HCT116 (cell line): ENCODE results near the gene COG8.

Experiments
- CEBPB ChIP-seq: IDR thresholded peaks from 2 replicates; pipeline ENCODE4 v1.6.1; 2012; ENCODE audit warnings: low read depth
- CTCF ChIP-seq, 3 experiments: fragments of 200-600 bp in 1 of 3; sonication (generic) in 1 of 3; IDR thresholded peaks in 2 of 3; conservative IDR thresholded peaks in 1 of 3; 2 replicates each; pipeline ENCODE4 v1.5.1; 2012 to 2017; ENCODE audit warnings: low read depth in 2 of 3, low read length in 2 of 3, antibody characterized with exemption in 1 of 3, borderline replicate concordance in 1 of 3, control low read depth in 1 of 3, mild to moderate bottlenecking in 1 of 3, mixed read lengths in 1 of 3, mixed run types in 1 of 3, moderate library complexity in 1 of 3; ENCODE audit not compliant: insufficient read depth in 1 of 3
- EZH2 ChIP-seq: fragments of 200-600 bp; sonication (generic); IDR thresholded peaks from 2 replicates; pipeline ENCODE4 v1.6.1; 2017; ENCODE audit warnings: antibody characterized with exemption, mixed run types
- EZH2phosphoT487 ChIP-seq: fragments of 200-600 bp; IDR thresholded peaks from 2 replicates; pipeline ENCODE4 v1.6.1; 2018; ENCODE audit warnings: antibody characterized with exemption, borderline replicate concordance
- JUND ChIP-seq: IDR thresholded peaks from 2 replicates; pipeline ENCODE4 v1.6.1; 2012
- MAX ChIP-seq: IDR thresholded peaks from 2 replicates; pipeline ENCODE4 v1.6.1; 2012
- POLR2A ChIP-seq: IDR thresholded peaks from 2 replicates; pipeline ENCODE4 v1.7.0; 2011; ENCODE audit warnings: borderline replicate concordance; ENCODE audit not compliant: insufficient read depth, insufficient read length; ENCODE audit errors: extremely low read depth
- POLR2AphosphoS5 ChIP-seq: IDR thresholded peaks from 2 replicates; pipeline ENCODE4 v1.6.1; 2011; ENCODE audit warnings: mild to moderate bottlenecking, low read depth, low read length, moderate library complexity
- RAD21 ChIP-seq: IDR thresholded peaks from 2 replicates; pipeline ENCODE4 v1.6.1; 2012; ENCODE audit warnings: low read depth, mild to moderate bottlenecking
- REST ChIP-seq: IDR thresholded peaks from 2 replicates; pipeline ENCODE4 v1.6.1; 2012; ENCODE audit warnings: low read depth
- SIN3A ChIP-seq: IDR thresholded peaks from 2 replicates; pipeline ENCODE4 v1.6.1; 2012; ENCODE audit warnings: low read depth
- SP1 ChIP-seq: IDR thresholded peaks from 2 replicates; pipeline ENCODE4 v1.6.1; 2012; ENCODE audit warnings: low read depth
- YY1 ChIP-seq: IDR thresholded peaks from 2 replicates; pipeline ENCODE4 v1.6.1; 2011; ENCODE audit warnings: low read length, low read depth, moderate library complexity, mild to moderate bottlenecking; ENCODE audit not compliant: insufficient replicate concordance; ENCODE audit errors: extremely low read depth
- ZBTB33 ChIP-seq: IDR thresholded peaks from 2 replicates; pipeline ENCODE4 v1.6.1; 2011; ENCODE audit warnings: mild to moderate bottlenecking, low read length, moderate library complexity; ENCODE audit not compliant: insufficient replicate concordance; ENCODE audit errors: extremely low read depth

GRCh38 chr16:69368866-69369265, 29.5 kb upstream of the COG8 start:
- TF ChIP-seq POLR2A = no peak
- no peak for TF ChIP-seq EZH2phosphoT487
- TF ChIP-seq EZH2 = no peak
- TF ChIP-seq POLR2AphosphoS5 = no peak
- TF ChIP-seq CTCF (IDR thresholded peaks at IDR 0.05 in 2 of 3, conservative IDR thresholded peaks at IDR 0.05 in 1 of 3; ENCODE audit: borderline replicate concordance in 1 of 3, insufficient read depth in 1 of 3, low read depth in 2 of 3, low read length in 2 of 3) = no peak
- no peak for TF ChIP-seq SIN3A
- no peak for TF ChIP-seq CEBPB
- TF ChIP-seq MAX = no peak
- no peak for TF ChIP-seq ZBTB33
- no peak for TF ChIP-seq RAD21
- TF ChIP-seq SP1 = no peak
- no peak for TF ChIP-seq REST
- TF ChIP-seq JUND = no peak
- TF ChIP-seq YY1 = no peak
